HG03520 (cell line): ENCODE measurements around the gene DGCR8.
A peak's percentile ranks its signal among the peaks of the same experiment; 100 is the strongest.

ENCODE experiments used
- ATAC-seq: cut with Tn5 transposase; IDR thresholded peaks from one replicate; pipeline ENCODE4 v1.9.1; 2021; ENCODE audit warnings: mild to moderate bottlenecking, moderate library complexity; ENCODE audit not compliant: unreplicated experiment

The DGCR8 gene

DNA sequence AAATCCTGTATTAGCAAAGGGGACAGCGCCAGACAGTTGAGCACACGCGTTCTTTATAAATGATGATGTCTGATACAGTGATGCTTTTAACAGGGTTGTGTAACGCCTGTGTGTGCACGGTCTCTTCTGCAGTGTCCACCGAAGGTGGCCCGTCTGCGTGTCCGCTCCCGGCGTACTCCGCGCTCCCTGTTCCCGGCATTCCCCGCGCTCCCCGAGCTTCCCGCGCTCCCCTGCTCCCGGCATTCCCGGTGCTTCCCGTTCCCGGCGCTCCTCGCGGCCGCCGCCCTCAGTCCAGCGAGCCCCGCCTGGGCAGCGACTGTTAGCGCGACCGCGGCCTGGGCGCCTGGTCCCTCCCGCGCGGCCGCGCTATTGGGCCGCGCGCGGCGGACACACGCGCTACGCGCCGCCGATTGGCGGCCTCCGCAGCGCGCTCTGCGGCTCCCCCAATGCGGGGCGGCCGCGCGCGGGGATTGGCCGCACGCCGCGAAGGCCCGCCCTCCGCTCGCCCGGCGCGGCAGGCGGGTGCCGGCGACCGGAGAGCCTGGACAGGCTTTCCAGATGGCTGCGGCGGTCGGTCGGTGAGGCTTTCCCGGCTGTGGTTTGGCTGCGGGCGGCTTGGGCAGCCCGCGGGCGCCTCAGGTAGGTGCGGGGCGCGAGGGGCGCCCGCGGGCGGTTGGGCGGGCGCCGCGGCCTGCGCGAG lies at the start of gene DGCR8:
TSS of gene DGCR8 (plus strand) at position 497 of the 700 bp plus-strand sequence. CDS start 5,723 bp downstream, outside the sequence.
- ATAC-seq, result peak; percentile 79

DNA sequence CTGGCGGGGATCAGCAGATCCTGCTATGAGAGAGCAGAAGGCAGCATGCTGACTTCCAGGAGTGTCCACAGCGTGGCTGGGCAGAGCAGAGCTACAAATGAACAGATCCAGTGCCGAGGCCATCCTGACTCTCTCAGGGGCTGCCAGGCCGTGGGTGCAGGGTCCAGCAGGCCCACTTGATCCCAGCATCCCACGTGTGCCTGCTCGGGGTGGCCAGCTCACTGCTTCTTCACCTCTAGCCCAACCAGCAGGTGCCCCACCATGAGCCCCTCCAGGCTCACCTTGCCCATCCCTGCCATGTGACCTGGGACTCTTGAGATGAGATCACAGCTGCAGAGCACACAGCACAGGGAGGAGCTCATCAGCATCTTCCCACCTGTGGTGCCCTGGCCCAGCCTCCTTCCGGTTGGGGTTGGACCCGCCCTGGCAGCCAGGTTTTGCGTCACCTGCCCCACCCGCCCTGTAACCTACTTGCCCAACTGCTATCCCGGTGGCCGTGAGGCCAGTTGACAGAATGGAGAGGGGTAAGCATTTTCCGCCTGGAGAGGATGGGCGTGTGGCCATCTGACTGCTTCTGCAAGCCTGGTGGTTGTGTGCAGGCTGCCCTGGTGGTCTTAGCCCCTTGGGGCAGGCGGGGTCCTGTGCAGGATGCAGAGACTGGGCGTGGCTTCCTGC lies 48.2 kb upstream of the DGCR8 start:
- ATAC-seq, result no peak

- ATAC-seq, result no peak
These were observed 47.5 kb upstream of the DGCR8 start for GRCh38 chr22:20032407-20032991.

DNA sequence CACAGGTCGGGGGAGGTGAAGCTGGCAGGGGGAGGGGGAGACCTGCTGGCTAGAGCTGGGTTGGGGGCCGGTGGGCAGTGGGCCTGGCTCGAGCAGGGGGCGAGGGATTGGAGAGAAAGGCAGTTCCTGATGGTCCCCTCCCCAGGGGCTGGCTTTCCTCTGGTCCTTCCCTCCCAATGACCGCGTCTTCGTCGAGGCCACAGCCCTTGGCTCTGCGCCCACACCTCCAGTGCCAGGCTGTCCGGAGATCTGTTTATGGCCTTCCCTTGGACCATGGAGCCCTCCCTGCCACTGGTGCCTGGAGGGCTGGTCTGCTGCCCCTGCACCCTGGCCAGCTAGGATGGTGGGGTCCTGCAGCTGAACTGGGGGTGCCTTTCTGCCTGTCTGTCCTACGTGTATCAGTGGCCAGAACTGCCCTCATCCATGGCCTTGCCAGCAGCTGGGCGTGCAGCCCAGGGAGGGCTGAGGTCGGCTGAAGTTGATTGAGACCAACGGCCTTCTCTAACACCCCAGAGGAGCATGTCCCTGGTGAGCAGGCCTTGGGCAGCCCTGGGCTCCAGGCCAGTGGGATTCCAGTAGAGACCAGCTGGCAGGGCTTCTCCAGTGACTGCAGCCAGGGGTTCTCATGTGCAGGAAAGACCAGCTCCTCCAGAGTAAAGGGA lies 46.9 kb upstream of the DGCR8 start:
- no peak for ATAC-seq

- no peak for ATAC-seq
These were observed 45.9 kb upstream of the DGCR8 start for GRCh38 chr22:20034143-20034542.

DNA sequence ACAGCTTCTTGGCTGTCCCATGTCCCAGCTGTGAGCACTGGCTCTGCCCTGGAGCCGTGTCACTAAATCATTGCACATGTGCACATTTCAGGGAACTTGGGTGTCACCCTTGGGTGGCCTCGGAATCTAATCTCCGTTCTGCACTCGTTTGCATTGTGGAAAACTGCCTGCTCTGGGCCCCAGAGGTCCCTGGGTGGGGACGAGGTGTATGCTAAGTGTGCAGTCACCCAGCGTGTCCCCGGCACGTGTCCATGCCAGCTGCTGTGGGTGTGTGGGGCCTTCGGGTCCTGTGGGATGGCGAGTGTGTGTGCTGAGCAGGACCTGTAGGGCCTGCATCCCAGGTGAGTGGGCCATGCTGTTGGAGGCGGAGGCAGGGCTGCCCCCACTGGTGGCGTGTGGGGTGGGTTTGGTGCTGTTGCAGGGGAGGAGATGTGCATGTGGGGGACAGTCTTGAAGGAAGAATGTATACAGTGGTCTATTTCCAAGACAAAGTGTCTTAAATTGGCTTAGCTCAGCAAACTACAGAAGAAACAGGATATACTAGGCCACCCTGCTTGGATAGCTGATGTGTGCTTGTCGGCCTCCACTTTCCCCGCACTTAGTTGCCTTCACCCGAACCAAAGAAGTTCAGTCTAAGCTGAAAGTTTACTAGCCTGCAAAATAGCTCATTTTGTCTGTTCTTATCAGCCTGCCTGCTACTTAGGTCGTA lies 44.5 kb upstream of the DGCR8 start:
- no peak for ATAC-seq

DNA sequence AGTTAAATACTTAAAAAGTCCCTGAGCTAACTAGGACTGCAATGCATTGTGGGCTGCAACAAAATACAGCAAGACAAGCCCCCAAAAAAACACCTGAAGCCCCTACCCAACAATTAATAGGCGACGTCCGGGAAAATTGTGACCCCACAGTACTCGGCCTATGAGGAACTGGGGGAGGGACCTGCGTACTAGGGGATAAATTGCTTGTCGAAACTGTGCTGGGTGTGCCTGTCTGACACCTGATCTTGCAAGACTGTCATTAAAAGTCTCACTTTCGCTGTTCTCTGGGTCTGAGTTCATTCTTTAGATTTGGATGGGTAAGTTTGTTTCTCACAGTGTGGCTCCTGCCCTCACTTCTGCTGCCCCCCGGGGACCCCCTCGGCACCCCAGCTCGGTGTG lies 44.0 kb upstream of the DGCR8 start:
- no peak for ATAC-seq

- ATAC-seq, result no peak
These were observed 43.3 kb upstream of the DGCR8 start for GRCh38 chr22:20036535-20037392.

GRCh38 chr22:20037419-20037818 lies 42.6 kb upstream of the DGCR8 start:
- ATAC-seq, result no peak

DNA sequence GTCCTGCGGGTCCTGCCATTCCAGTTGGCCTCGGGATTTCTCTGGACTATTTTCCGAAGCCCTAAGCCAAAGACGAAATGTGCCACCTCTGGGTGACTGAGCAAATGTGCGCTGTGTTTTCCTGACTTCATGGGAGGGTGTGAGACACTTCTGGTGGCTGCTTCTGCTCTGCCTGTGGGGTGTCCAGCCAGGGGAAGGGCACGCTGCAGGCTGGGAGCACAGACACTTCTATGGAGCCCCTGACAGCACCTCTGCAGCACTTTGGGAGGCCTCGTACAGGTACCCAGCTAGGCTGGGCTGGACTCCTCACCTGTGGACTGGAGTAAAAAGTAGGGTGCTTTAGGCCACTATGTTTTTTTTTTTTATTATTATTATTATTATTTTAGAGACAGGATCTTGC lies 41.5 kb upstream of the DGCR8 start:
- ATAC-seq, result no peak

- no peak for ATAC-seq
These were observed 40.2 kb upstream of the DGCR8 start for GRCh38 chr22:20039683-20040325.

DNA sequence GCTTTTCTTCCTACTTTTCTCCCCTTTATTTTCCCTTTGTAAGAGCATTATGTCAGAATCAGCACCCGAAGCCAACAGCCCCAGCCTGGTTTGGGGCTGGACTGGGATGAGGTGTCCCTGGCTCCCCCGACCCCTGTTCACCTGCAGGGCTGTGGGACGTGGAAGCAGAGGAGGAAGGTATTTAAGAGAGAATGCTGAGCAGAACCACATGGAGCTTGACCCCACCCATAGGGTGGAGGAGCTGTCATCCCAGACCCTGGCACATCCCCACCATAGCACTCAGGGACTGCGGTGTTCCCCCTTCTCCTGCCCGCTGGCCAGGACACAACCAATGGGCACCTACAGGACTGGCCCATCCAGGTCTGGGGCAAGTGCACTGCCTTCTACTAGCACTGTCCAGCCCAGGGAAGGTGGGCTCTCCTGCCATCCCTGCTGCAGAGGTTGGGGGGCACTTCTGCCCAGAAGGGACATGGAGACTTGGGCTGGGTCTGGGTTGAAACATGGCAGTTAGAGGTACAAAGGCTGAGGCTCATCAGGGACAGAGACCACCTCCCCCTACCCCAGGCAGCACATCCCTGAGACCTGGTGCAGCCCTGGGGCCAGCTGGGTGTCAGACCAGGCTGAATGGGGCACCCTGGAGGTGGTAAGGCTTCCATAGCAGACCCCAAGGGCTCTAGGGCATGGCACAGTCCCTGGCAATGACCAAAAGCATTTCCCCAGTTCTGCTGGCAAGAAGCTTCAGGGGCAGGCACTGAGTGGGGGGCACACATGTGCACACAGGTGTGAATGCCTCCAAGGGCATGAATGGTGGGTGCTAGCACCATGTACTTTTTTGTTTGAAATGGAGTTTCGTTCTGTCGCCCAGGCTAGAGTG lies 39.5 kb upstream of the DGCR8 start:
- ATAC-seq, result no peak

- no peak for ATAC-seq
These were observed 36.7 kb upstream of the DGCR8 start for GRCh38 chr22:20043057-20043996.

DNA sequence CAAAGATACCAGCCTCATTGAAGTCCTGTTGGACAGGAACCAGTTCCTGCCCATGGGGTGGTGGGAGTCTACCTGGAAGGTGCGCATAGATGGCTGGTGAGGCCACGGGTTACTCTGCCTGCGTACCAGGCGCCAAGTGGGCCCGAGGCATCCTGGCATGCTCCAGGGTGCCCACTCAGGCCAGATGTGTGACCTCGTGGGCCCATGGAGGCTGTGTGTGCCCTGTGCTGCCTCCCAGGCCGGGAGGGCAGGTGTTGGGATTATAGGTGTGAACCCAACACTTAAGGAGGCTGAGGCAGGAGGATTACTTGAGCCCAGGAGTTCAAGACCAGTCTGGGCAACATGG lies 36.1 kb upstream of the DGCR8 start:
- no peak for ATAC-seq

- no peak for ATAC-seq
These were observed 35.4 kb upstream of the DGCR8 start for GRCh38 chr22:20044495-20045151.

- ATAC-seq, result no peak
These were observed 33.3 kb upstream of the DGCR8 start for GRCh38 chr22:20046730-20047129.

GRCh38 chr22:20051927-20052308 lies 28.1 kb upstream of the DGCR8 start:
- ATAC-seq, result no peak
